ENCODE measurements around the gene RGPD4.
"Not testable (repeated sequence)": the region's sequence is repeated elsewhere in the genome, so short reads cannot be mapped to it uniquely, and the experiment has no call there.

The RGPD4 gene

DNA sequence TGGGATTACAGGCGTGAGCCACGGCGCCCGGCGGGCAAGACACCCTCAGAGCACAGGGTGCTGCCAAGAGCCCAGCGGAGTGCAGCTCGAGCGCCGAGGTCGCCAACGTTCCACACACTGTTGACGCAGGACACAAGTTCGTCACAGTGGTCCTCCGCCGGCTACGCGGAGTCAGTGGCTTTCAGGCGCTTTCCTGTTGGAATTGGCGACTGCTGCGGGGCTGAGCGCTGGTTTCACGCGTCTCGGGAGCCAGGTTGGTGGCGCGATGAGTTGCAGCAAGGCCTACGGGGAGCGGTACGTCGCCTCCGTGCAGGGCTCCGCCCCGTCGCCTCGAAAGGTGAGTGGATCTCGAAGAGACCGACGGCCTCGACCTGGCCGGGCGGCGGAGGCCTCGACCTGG, at the start of gene RGPD4:
Gene RGPD4 (plus strand): TSS at position 144 of the 400 bp plus-strand sequence. CDS start 122 bp downstream, at position 266.
- not testable (repeated sequence) for H3K4me1 Mint-ChIP-seq (ENCODE audit: low read depth); H3K9me3 Mint-ChIP-seq; H3K4me3 Mint-ChIP-seq; H3K27ac Mint-ChIP-seq; H3K27me3 Mint-ChIP-seq (ENCODE audit: low read depth); H3K36me3 Mint-ChIP-seq (ENCODE audit: low read depth)

DNA sequence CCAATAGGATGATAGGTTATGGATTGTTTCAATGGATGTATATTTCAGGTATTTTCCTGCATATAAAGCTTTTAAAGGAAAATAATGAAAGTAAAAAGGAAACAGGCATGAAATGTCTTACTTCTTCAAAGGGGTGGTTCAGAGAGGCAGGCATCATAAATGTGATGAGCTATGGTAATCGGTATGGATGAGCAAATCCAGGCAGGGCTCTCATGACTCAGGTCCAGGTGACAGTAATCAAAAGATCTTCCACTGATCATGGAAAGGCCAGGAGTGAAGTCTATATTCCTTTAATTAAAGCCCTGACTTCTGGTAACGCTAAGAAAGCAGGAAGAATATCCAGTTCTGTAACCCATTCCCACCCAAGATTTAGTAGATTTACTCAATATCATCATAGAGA, 48.7 kb upstream of the RGPD4 start:
- no peak overlapping the region for H3K4me3 Mint-ChIP-seq
- no peaks in the 10 kb centered on the region for H3K36me3 Mint-ChIP-seq (ENCODE audit: low read depth)
- no peaks in the 10 kb centered on the region for H3K9me3 Mint-ChIP-seq
- H3K27me3 Mint-ChIP-seq (ENCODE audit: low read depth), result no peaks in the 10 kb centered on the region
- H3K27ac Mint-ChIP-seq, result no peak overlapping the region
- H3K4me1 Mint-ChIP-seq (ENCODE audit: low read depth), result no peaks in the 10 kb centered on the region

DNA sequence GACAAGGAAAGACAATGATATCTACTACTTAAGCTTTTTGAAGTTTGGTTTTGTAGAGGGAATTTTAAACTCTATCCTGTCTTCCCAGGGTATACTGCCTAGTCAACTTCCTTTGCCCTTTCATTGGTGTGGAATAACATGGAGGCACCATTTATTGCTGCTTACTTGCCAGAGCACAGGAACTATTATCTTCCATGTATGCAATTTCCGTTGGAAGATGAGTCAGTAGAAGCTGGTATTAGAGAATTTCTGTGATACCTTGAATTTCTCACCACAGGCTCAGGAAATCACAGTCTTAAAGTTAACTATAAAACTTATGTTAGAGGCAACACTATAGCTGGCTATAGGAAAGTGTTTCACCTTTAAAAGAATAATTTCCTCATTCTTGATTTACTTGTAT, 40.9 kb upstream of the RGPD4 start:
- H3K27ac Mint-ChIP-seq, result no peak overlapping the region
- no peaks in the 10 kb centered on the region for H3K36me3 Mint-ChIP-seq (ENCODE audit: low read depth)
- H3K4me3 Mint-ChIP-seq, result no peak overlapping the region
- H3K4me1 Mint-ChIP-seq (ENCODE audit: low read depth), result no peaks in the 10 kb centered on the region
- no peaks in the 10 kb centered on the region for H3K9me3 Mint-ChIP-seq
- no peaks in the 10 kb centered on the region for H3K27me3 Mint-ChIP-seq (ENCODE audit: low read depth)

DNA sequence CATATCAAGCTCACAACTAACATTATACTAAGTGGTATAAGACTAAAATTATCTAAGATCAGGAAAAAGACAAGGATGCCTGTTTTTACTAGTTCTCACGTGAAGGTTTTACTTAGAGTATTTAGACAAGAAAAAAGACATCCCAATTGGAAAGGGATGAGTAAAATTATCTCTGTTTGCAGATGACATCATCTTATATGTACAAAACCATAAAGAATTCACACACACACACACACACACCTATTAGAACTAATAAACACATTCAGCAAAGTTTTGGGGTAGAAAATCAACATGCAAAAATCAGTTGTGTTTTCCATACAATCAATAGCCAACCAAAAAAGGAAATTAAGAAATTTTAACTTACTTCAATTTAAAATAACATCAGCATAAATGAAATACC, 35.9 kb upstream of the RGPD4 start:
- no peak overlapping the region for H3K4me3 Mint-ChIP-seq
- no peak overlapping the region for H3K27ac Mint-ChIP-seq
- no peaks in the 10 kb centered on the region for H3K36me3 Mint-ChIP-seq (ENCODE audit: low read depth)
- no peaks in the 10 kb centered on the region for H3K9me3 Mint-ChIP-seq
- no peaks in the 10 kb centered on the region for H3K4me1 Mint-ChIP-seq (ENCODE audit: low read depth)
- no peaks in the 10 kb centered on the region for H3K27me3 Mint-ChIP-seq (ENCODE audit: low read depth)

DNA sequence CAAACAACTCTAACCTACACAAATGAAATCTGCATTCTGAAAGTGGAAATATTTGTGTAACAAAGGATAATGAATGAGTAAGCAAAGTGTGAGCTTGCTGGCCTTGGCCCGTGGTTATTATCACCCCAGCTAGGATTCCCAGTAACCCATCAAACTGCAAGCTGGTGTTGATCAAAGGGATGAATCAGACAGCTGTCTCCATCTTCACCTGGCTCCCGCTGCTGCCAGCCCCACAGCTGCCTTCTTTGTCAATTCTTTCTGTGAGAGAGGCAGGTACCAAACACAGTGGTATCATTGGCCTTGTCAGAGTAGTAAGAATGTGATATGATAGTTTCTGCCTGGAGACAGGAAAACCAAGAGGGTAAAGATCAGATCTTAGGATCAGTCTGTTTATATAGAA, 25.2 kb upstream of the RGPD4 start:
- no peaks in the 10 kb centered on the region for H3K27me3 Mint-ChIP-seq (ENCODE audit: low read depth)
- H3K9me3 Mint-ChIP-seq, result peaks cover 1% of the 10 kb centered on the region
- H3K4me1 Mint-ChIP-seq (ENCODE audit: low read depth), result no peaks in the 10 kb centered on the region
- H3K4me3 Mint-ChIP-seq, result no peak overlapping the region
- H3K27ac Mint-ChIP-seq, result no peak overlapping the region
- H3K36me3 Mint-ChIP-seq (ENCODE audit: low read depth), result no peaks in the 10 kb centered on the region

DNA sequence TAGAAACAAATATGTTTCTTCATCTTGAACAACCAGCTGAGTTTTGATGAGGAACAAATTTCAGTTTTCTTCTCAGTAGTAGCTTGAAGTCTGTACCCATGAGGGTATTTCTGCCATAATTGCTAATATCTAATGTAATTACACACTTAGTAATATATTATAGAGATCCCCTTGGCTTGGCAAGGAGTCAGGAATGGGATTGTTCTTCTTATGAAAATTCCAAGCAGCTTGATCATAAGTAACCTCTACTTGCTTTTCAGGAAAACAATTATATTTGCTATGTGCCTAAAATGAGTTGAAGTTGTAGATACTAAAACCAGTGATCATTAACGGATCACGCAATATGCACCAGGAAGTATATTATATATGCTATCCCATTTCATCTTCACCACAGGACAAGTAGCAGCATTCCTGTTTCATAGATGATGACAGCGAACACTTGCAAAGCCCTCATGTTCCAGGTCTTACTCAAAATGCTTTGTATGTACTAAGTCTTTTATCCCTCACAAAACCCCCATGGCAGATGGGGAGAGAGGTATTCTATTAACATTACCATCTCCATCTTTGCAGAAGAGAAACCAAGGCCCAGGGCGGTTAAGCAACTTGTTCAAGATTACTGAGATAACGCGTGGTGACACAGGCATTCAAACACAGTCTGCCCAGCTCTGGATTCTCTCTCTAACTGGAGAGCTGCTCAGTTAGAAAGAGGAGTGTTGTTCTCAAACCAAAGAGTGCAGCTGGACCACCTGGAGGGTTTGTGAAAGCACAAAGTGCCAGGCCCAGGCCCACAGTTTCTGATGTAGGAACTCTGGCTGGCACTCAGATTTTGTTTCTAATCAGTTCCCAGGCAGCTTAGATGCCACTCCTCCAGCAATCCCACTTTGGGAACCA, 21.8 kb upstream of the RGPD4 start:
- Mint-ChIP-seq H3K4me3 (no peak overlapping the region), H3K27ac (no peak overlapping the region), H3K4me1 (ENCODE audit: low read depth) (no peaks in the 10 kb centered on the region), H3K9me3 (no peaks in the 10 kb centered on the region), H3K27me3 (ENCODE audit: low read depth) (no peaks in the 10 kb centered on the region), H3K36me3 (ENCODE audit: low read depth) (no peaks in the 10 kb centered on the region)

DNA sequence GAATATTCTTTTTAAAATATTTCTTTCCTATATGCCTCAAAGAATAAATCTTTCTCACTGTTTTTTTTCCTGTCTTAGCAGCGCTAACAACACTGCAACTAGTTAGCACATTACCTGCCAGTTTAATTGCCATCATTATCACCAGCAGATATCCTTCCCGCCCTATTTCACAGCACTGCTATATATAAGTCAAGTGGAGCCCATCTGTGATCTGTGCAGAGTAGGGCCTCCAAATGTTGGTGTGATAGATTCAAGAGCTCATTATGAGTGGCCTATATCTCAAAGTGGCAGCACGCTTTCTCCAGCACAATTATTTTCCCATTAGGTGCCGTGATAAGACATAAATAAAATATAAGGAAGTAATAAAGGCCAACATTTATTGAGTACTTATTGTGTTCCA, 19.8 kb upstream of the RGPD4 start:
- H3K9me3 Mint-ChIP-seq, result no peaks in the 10 kb centered on the region
- H3K27ac Mint-ChIP-seq, result no peak overlapping the region
- no peak overlapping the region for H3K4me3 Mint-ChIP-seq
- no peaks in the 10 kb centered on the region for H3K4me1 Mint-ChIP-seq (ENCODE audit: low read depth)
- H3K27me3 Mint-ChIP-seq (ENCODE audit: low read depth), result no peaks in the 10 kb centered on the region
- H3K36me3 Mint-ChIP-seq (ENCODE audit: low read depth), result no peaks in the 10 kb centered on the region

DNA sequence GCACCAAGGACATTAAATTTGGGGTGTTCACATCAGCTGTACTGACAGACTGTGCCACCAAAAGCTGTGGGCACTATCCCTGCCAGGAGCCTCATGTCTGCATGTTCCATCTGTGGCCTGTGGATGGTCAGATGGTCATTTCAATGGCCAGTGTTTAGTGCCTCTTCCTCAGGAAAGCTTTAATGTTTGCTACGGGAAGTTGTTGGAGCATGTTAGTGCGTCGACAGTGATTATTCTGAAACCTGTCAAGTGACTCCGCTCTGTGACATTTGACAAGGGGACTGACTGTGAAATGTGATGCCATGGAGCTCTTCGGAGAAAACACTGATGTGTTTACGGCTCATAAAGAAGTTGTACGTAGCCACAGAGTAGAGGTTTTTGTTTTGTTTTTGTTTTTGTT, 18.7 kb upstream of the RGPD4 start:
- no peak overlapping the region for H3K27ac Mint-ChIP-seq
- no peaks in the 10 kb centered on the region for H3K9me3 Mint-ChIP-seq
- no peaks in the 10 kb centered on the region for H3K36me3 Mint-ChIP-seq (ENCODE audit: low read depth)
- no peaks in the 10 kb centered on the region for H3K4me1 Mint-ChIP-seq (ENCODE audit: low read depth)
- H3K4me3 Mint-ChIP-seq, result no peak overlapping the region
- no peaks in the 10 kb centered on the region for H3K27me3 Mint-ChIP-seq (ENCODE audit: low read depth)

DNA sequence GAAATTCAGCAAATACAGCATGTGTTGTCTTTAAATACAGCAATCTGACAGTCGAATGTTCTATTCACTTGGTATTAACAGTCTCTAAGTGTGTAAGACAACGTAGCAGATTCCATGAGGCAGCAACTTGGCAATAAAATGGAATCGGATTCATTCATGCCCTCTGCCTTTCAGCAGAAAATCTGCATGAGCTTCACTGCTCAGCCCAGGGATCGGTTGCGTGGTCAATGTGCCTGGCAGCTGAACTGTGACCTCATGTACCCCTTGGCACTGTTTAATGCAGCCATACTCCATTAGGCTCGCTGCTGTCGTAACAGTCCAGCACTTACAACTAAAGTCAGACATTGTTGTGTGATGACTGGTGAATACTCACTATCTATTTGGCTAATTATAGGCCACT, 17.7 kb upstream of the RGPD4 start:
- no peak overlapping the region for H3K4me3 Mint-ChIP-seq
- no peaks in the 10 kb centered on the region for H3K36me3 Mint-ChIP-seq (ENCODE audit: low read depth)
- no peaks in the 10 kb centered on the region for H3K9me3 Mint-ChIP-seq
- no peaks in the 10 kb centered on the region for H3K27me3 Mint-ChIP-seq (ENCODE audit: low read depth)
- H3K27ac Mint-ChIP-seq, result no peak overlapping the region
- no peaks in the 10 kb centered on the region for H3K4me1 Mint-ChIP-seq (ENCODE audit: low read depth)

DNA sequence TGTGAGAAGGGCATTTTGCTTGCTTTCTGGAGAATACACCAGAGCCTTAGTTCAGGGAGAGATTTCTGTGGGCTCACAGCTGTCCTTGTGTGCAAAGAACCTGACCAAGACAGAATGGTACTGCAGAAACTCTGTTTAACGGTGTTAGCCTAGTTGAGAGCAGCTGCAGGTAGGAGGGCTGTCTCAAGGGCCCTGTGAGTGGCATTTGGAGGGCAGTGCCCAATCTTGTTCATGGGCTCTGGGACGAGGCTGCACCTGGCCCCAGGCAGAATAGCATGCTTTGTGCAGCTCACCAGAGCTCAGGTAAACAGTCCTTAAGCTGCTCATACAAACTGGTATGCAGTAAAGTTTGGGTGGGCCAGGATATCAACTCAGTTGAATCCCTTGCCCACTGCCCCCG, 16.9 kb upstream of the RGPD4 start:
- Mint-ChIP-seq H3K9me3 (no peaks in the 10 kb centered on the region), H3K4me1 (ENCODE audit: low read depth) (no peaks in the 10 kb centered on the region), H3K36me3 (ENCODE audit: low read depth) (no peaks in the 10 kb centered on the region), H3K4me3 (no peak overlapping the region), H3K27me3 (ENCODE audit: low read depth) (no peaks in the 10 kb centered on the region), H3K27ac (no peak overlapping the region)

DNA sequence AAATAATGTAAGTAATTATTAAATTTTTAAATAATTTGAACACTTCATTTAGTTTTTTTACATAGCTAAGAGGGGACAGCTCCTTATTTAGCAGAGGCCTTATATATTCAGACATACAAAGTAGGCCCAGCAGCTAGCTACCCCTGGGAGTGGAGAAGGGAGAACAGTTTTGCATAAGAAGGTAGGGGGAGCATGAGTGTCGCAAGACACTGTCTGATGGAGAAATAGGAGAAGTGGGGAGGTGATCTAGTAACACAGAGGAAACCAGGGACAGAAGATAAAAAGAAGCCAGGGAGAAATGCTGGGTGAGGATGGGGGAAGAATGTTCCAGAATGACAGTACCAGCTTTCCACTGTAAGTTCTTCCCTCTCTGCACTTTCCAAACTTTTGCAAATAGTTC, 16.0 kb upstream of the RGPD4 start:
- Mint-ChIP-seq H3K27ac (no peak overlapping the region), H3K27me3 (ENCODE audit: low read depth) (no peaks in the 10 kb centered on the region), H3K9me3 (peaks cover 5% of the 10 kb centered on the region), H3K36me3 (ENCODE audit: low read depth) (no peaks in the 10 kb centered on the region), H3K4me3 (no peak overlapping the region), H3K4me1 (ENCODE audit: low read depth) (no peaks in the 10 kb centered on the region)

DNA sequence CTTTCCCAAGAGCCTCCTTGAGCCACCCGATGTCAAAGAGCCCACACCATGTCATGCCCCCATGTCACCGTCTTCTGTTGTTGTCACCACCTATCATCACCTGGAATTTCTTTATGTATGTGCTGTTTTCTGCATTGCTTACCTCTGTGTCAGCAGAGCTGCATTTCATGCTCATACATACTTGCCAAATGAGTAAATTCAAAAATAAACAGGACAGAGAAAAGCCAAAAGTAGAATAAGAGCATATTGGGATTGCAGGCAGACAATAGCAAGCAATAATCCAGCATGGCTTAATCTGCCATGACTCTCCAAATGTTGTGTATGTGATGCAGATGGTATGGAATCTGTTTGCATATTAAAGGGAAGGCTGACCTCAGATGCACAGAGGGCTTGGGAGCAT, 15.3 kb upstream of the RGPD4 start:
- Mint-ChIP-seq H3K4me3 (no peak overlapping the region), H3K4me1 (ENCODE audit: low read depth) (no peaks in the 10 kb centered on the region), H3K27me3 (ENCODE audit: low read depth) (no peaks in the 10 kb centered on the region), H3K36me3 (ENCODE audit: low read depth) (no peaks in the 10 kb centered on the region), H3K27ac (no peak overlapping the region), H3K9me3 (peaks cover 5% of the 10 kb centered on the region)

DNA sequence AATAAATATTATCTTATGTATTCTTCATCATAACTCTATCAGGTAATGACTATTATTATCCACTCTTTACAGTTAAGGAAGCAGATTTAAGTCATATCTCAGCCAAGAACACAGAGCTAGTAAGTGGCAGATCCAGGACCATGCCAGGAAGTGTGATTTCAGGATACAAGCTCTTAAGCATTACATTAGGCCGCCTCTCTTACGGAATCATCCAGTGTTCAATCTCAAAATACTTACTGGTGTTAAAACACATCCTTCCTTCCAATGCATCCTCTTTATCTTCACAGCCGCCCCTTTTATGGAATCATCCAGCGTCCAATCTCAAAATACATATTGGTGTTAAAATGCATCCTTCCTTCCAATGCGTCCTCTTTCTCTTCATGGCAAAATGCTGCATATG, 14.7 kb upstream of the RGPD4 start:
- H3K36me3 Mint-ChIP-seq (ENCODE audit: low read depth), result no peaks in the 10 kb centered on the region
- H3K9me3 Mint-ChIP-seq, result peaks cover 5% of the 10 kb centered on the region
- H3K27me3 Mint-ChIP-seq (ENCODE audit: low read depth), result no peaks in the 10 kb centered on the region
- H3K27ac Mint-ChIP-seq, result no peak overlapping the region
- H3K4me1 Mint-ChIP-seq (ENCODE audit: low read depth), result no peaks in the 10 kb centered on the region
- no peak overlapping the region for H3K4me3 Mint-ChIP-seq

DNA sequence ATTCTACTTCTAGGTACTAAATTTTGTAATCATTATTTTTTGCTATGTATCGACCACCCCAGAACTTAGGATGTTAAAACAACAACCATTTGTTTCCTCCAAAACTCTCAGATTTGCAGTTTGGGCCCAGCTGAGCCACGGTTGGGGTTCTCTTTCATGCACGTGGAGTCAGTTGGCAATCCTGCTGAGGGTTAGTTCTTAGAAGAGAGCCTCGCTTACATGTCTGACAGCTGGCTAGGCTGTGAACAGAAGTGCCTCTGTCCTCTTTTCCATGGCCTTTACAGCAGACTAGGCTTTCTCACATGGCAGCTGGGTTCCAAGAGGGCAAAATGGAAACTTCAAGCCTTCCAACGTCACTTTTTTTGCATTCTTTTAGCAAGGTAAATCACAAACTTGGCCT, 9.3 kb upstream of the RGPD4 start:
- Mint-ChIP-seq H3K4me3 (no peak overlapping the region), H3K9me3 (peaks cover 5% of the 10 kb centered on the region), H3K4me1 (ENCODE audit: low read depth) (no peaks in the 10 kb centered on the region), H3K36me3 (ENCODE audit: low read depth) (no peaks in the 10 kb centered on the region), H3K27me3 (ENCODE audit: low read depth) (no peaks in the 10 kb centered on the region), H3K27ac (no peak overlapping the region)

DNA sequence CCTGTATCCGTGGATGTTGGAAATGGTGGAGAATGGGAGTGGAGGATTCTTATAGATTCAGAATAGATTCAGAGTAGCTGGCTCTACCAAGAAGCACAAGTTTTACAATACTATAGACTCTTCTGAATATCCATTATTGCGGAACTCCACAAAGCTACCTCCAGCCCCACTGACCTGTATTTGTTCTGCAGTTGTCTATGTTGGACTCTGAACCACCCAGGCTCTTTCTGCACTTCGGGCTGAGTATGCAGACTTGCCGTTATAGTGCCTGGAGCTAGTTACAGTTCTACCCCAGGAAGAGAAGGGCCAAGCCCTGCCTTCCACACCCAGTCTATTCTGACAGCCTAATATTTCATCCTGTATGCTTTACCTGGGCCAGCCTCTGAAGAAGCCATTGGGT, 4.4 kb upstream of the RGPD4 start:
- Mint-ChIP-seq H3K36me3 (ENCODE audit: low read depth) (no peaks in the 10 kb centered on the region), H3K4me3 (no peak overlapping the region), H3K9me3 (peaks cover 4% of the 10 kb centered on the region), H3K4me1 (ENCODE audit: low read depth) (no peaks in the 10 kb centered on the region), H3K27ac (no peak overlapping the region), H3K27me3 (ENCODE audit: low read depth) (no peaks in the 10 kb centered on the region)
